Fibroblast of mammary gland (primary cell): ENCODE results near the gene REXO1.

Experiments
- DNase-seq: peaks from one replicate; pipeline ENCODE4 v3.0.0-alpha.2; 2010; ENCODE audit warnings: low read depth
- H3K4me3 ChIP-seq: 2 replicates; pipeline ENCODE4 v1.5.1; 2011; ENCODE audit warnings: low read depth, mild to moderate bottlenecking, low read length, moderate library complexity; ENCODE audit not compliant: control insufficient read depth
- CTCF ChIP-seq: conservative IDR thresholded peaks from 2 replicates; pipeline ENCODE4 v1.5.1; 2011; ENCODE audit warnings: low read depth, low read length, inconsistent platforms; ENCODE audit not compliant: control insufficient read depth, insufficient read depth

REXO1 gene

GRCh38 chr19:1818549-1819195 lies 29.6 kb downstream of the REXO1 start:
- no peak for DNase-seq
- H3K4me3 ChIP-seq, result no peak overlapping the region
- TF ChIP-seq CTCF, result no peak

GRCh38 chr19:1817553-1818179 lies 30.6 kb downstream of the REXO1 start:
- DNase-seq, result no peak
- TF ChIP-seq CTCF, result no peak
- H3K4me3 ChIP-seq, result no peak overlapping the region

DNA sequence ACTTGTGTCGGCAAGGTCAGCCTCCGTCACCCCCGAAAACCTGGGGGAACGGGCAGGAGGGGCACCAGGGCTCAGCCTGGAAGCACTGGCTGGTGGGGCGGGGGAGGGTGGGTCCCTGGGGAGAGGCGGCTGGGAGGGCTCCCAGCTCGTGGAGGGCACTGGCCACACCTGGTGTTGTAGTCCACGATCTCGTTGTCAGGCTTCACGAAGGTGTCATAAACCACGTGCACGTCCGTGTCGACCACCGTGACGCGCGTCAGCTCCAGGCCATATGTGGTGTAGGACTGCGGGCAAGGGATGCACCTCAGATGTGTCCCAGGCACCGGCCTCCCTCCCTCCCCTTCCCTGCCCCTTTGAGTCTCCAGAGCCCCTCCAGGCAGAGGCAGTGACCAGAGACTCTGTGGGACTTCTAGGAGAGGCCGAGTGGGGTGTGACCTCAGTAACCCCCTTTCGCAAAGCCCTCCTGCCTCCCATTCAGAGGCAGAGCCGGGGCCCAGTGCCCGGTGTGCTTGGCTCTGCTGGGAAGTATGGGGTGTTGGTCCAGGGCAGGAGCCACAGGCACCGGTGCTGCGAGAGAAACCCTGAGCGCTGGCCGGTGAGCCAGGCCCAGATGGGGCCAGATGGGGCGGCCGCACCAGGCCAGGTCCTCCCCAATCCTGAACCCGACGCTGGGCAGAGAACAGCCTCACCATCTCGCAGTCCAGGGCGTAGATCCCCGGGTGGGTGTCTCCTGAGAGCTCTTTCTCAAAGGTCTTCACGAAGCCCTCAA lies 31.6 kb downstream of the REXO1 start:
- TF ChIP-seq CTCF, result no peak
- DNase-seq, result no peak
- no peak overlapping the region for H3K4me3 ChIP-seq

- TF ChIP-seq CTCF, result no peak
- H3K4me3 ChIP-seq, result no peak overlapping the region
- no peak for DNase-seq
Observed at GRCh38 chr19:1815605-1816529, 32.4 kb downstream of the REXO1 start.

DNA sequence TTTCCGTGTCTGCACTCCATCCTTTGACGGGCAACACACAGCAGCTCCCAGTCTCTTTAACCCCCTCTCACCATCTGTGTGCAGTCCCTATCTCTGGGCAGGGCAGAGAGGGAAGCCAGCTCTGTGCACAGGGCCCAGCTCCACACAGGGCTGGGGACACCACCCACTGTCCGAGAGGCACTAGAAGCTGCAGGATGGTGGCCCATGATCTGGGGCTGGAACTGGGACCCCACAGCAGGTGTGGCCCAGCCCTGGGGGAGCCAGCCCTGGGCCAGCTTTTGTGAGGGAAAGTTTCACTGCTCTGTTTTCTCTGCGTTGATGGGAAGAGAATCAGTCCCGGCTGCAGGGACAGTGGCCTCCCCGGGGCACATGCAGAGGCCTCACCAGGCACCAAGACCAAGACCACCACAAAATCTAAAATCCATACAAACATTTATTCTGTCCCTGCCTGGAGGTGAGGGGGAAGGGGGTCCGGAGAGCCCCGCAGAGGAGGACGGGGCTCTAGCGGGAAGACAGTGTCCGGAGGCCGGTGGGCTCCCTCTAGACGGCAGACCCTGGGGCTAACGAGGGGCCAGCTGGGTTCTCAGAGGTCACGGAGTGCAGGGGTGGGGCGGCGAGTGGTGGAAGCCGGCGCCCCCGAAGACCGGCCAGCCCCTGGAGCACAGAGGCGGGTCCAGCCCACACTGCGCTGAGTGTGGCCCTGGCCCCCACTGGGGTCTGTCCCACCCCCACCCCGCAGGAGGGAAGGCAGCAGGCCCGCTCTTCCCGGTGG lies 33.3 kb downstream of the REXO1 start:
- H3K4me3 ChIP-seq, result no peak overlapping the region
- DNase-seq, result no peak
- no peak for TF ChIP-seq CTCF
